Endothelial cell of umbilical vein (primary cell): ENCODE data around the gene PEG3. TPM values are rescaled to one million over a fixed set of nuclear protein-coding genes. Genes with fewer than 3 reads are reported as not detected.

Source experiments
- BruUV-seq: library from RNA; stranded (reverse); fragments of 400-500 nt; replicated peaks from 2 replicates; lab custom pipeline; 2021; lab: Mats Ljungman, UMichigan
- CTCF ChIA-PET: fragments of 300-600, 350-600 bp; sonication (Branson Sonifier 250); formaldehyde crosslinking; loops from one replicate; lab custom pipeline; 2021; ENCODE audit warnings: antibody characterized with exemption, inconsistent platforms; lab: Charles Lee
- POLR2A ChIA-PET: fragments of 300-600, 350-600 bp; sonication (Branson Sonifier 250); formaldehyde crosslinking; loops from one replicate; lab custom pipeline; 2021; ENCODE audit warnings: antibody characterized with exemption, inconsistent platforms; lab: Charles Lee
- DNase-seq: peaks from one replicate; pipeline ENCODE4 v3.0.0-alpha.2; 2011; ENCODE audit warnings: low read depth, low spot score
- FAIRE-seq: peaks from 2 replicates; lab custom pipeline; 2011; peaks lifted over from hg19 to GRCh38; lab: Jason Lieb, UNC
- H2AFZ ChIP-seq: 2 replicates; pipeline ENCODE4 v1.6.0; 2012; ENCODE audit warnings: low read depth, low read length, control low read depth, inconsistent platforms
- H3K27ac ChIP-seq: 2 replicates; pipeline ENCODE4 v1.5.1; 2011; ENCODE audit warnings: low read depth, mild to moderate bottlenecking, control low read depth, low read length, moderate library complexity; ENCODE audit not compliant: insufficient read depth
- H3K27me3 ChIP-seq, 2 experiments: 2 replicates each; pipeline versions ENCODE4 v1.6.0 to v1.6.1; 2011; ENCODE audit warnings: low read length in 2 of 2, mixed read lengths in 1 of 2; ENCODE audit not compliant: control insufficient read depth in 2 of 2, insufficient read depth in 2 of 2
- H3K36me3 ChIP-seq, 2 experiments: 2 replicates in 1 of 2; 3 replicates in 1 of 2; pipeline ENCODE4 v1.5.1; 2011; ENCODE audit warnings: low read length in 2 of 2, mild to moderate bottlenecking in 1 of 2, moderate library complexity in 1 of 2; ENCODE audit not compliant: control insufficient read depth in 2 of 2, insufficient read depth in 2 of 2; ENCODE audit errors: extremely low read depth in 1 of 2
- H3K4me1 ChIP-seq: 3 replicates; pipeline ENCODE4 v1.5.1; 2011; ENCODE audit warnings: mild to moderate bottlenecking, low read length; ENCODE audit not compliant: control insufficient read depth, insufficient read depth; ENCODE audit errors: extremely low read depth
- H3K4me2 ChIP-seq: 2 replicates; pipeline ENCODE4 v1.6.1; 2011; ENCODE audit warnings: low read length, control low read depth, mixed read lengths; ENCODE audit not compliant: insufficient read depth
- H3K4me3 ChIP-seq, 3 experiments: fragments of 200-600 bp in 1 of 3; sonication (generic), shearing (Covaris generic) in 1 of 3; replicated peaks in 1 of 3; 2 replicates each; pipeline ENCODE4 v1.5.1; 2011 to 2016; ENCODE audit warnings: control low read depth in 3 of 3, low read length in 3 of 3, mild to moderate bottlenecking in 2 of 3, inconsistent platforms in 1 of 3, low read depth in 1 of 3, moderate library complexity in 1 of 3; ENCODE audit not compliant: insufficient read depth in 1 of 3
- H3K79me2 ChIP-seq: 2 replicates; pipeline ENCODE4 v1.6.0; 2012; ENCODE audit warnings: low read length, inconsistent platforms; ENCODE audit not compliant: control insufficient read depth, insufficient read depth
- H3K9ac ChIP-seq: replicated peaks from 2 replicates; pipeline ENCODE3; 2011; ENCODE audit warnings: low read length, control low read depth; ENCODE audit not compliant: insufficient read depth; ENCODE audit errors: extremely low read depth
- H3K9me1 ChIP-seq: replicated peaks from 3 replicates; pipeline ENCODE4 v1.6.0; 2011; ENCODE audit warnings: mild to moderate bottlenecking, low read length; ENCODE audit not compliant: control insufficient read depth, insufficient read depth; ENCODE audit errors: extremely low read depth
- H3K9me3 ChIP-seq: replicated peaks from 2 replicates; pipeline ENCODE4 v1.5.1; 2012; ENCODE audit warnings: low read length, inconsistent platforms; ENCODE audit not compliant: control insufficient read depth, insufficient read depth
- H4K20me1 ChIP-seq: replicated peaks from 2 replicates; pipeline ENCODE3; 2011; ENCODE audit warnings: mild to moderate bottlenecking, low read length; ENCODE audit not compliant: control insufficient read depth, insufficient read depth; ENCODE audit errors: extremely low read depth
- CTCF ChIP-seq, 2 donors: IDR thresholded peaks; 1 replicate in 1 of 2; 2 replicates in 1 of 2; pipeline ENCODE4 v1.5.1; 2011; ENCODE audit warnings: low read length in 2 of 2, mild to moderate bottlenecking in 2 of 2, moderate library complexity in 2 of 2, control low read depth in 1 of 2, inconsistent platforms in 1 of 2, low read depth in 1 of 2; ENCODE audit not compliant: insufficient read depth in 1 of 2; ENCODE audit errors: extremely low read depth in 1 of 2
- EZH2 ChIP-seq: IDR thresholded peaks from 2 replicates; pipeline ENCODE4 v1.6.1; 2012; ENCODE audit warnings: borderline replicate concordance, low read depth, mild to moderate bottlenecking, moderate library complexity, low read length, inconsistent platforms; ENCODE audit not compliant: severe bottlenecking
- FOS ChIP-seq: IDR thresholded peaks from 2 replicates; pipeline ENCODE4 v1.6.1; 2011; ENCODE audit warnings: mild to moderate bottlenecking, low read length, moderate library complexity, borderline replicate concordance; ENCODE audit not compliant: insufficient read depth
- GATA2 ChIP-seq: IDR thresholded peaks from 2 replicates; pipeline ENCODE4 v1.7.0; 2011; ENCODE audit warnings: low read depth, mild to moderate bottlenecking, moderate library complexity, mixed read lengths, low read length; ENCODE audit not compliant: insufficient read length, insufficient read depth
- JUN ChIP-seq: IDR thresholded peaks from 2 replicates; pipeline ENCODE4 v1.6.1; 2011; ENCODE audit warnings: borderline replicate concordance, low read depth; ENCODE audit not compliant: insufficient read length, insufficient read depth
- MYC ChIP-seq: IDR thresholded peaks from one replicate; pipeline ENCODE4 v1.6.1; 2011; ENCODE audit warnings: mild to moderate bottlenecking, low read depth, low read length
- POLR2A ChIP-seq: IDR thresholded peaks from 2 replicates; pipeline ENCODE4 v1.6.1; 2012; ENCODE audit warnings: low read depth, mild to moderate bottlenecking, control low read depth, low read length
- POLR2AphosphoS5 ChIP-seq: IDR thresholded peaks from 2 replicates; pipeline ENCODE4 v1.6.1; 2012; ENCODE audit warnings: low read depth, mild to moderate bottlenecking, control low read depth, low read length, moderate library complexity; ENCODE audit not compliant: insufficient read depth
- dilution Hi-C: fragments of 300-500 bp; cut with MboI; formaldehyde crosslinking; loops from one replicate; pipeline ENCODE4 v1.15.0; 2019; ENCODE audit warnings: low sequenced_read_pairs; ENCODE audit not compliant: extremely low pct_ligation_motif_present
- intact Hi-C: fragments of 100-400 bp; cut with micrococcal nuclease; formaldehyde crosslinking; loops from one replicate; pipeline ENCODE4 v1.10.0; 2022
- polyA plus RNA-seq, 4 experiments: library from polyadenylated mRNA; depleted of rRNA in 3 of 4; stranded (reverse) in 3 of 4; unstranded in 1 of 4; fragments of >200 nt; gene quantifications; 2 replicates each; pipeline versions ENCODE4 v1.2.1 to v1.2.3, GENCODE V29; 2011 to 2012; ENCODE audit warnings: missing spikeins in 1 of 4
- total RNA-seq: library from RNA; stranded (reverse); gene quantifications from 2 replicates; pipeline ENCODE4 v1.2.3, GENCODE V29; 2021
- TF ChIP-seq, protein P1 (sequence below): IDR thresholded peaks from 2 replicates; pipeline ENCODE4 v1.6.1; 2011; ENCODE audit not compliant: insufficient read depth, insufficient read length

Gene PEG3
- total and polyA plus RNA-seq, 2 donors (not counting 3 experiments of a cell fraction or from before 2014, with no cell fraction given): 0.27 TPM; not detected in 1

- Histone ChIP-seq H3K27ac (no peak overlapping the region), H3K36me3 (no peaks in the 10 kb centered on the region), H3K4me3 (no peak overlapping the region), H3K9ac (no peak overlapping the region), H3K27me3 (no peaks in the 10 kb centered on the region), H3K79me2 (no peaks in the 10 kb centered on the region), H4K20me1 (no peaks in the 10 kb centered on the region), H3K4me1 (no peaks in the 10 kb centered on the region), H3K9me3 (peaks cover 9% of the 10 kb centered on the region), H3K4me2 (no peak overlapping the region), H2AFZ (no peak overlapping the region), H3K9me1 (no peaks in the 10 kb centered on the region)
- ChIA-PET POLR2A (no interaction called here), CTCF (no interaction called here)
- TF ChIP-seq FOS (no peak), POLR2A (no peak), GATA2 (no peak), JUN (no peak), MYC (no peak), POLR2AphosphoS5 (no peak), EZH2 (no peak), CTCF (IDR thresholded peaks at IDR 0.05; ENCODE audit: extremely low read depth in 1 of 2, insufficient read depth in 1 of 2, low read depth in 1 of 2, low read length in 2 of 2) (no peak)
- TF ChIP-seq, protein P1, sequence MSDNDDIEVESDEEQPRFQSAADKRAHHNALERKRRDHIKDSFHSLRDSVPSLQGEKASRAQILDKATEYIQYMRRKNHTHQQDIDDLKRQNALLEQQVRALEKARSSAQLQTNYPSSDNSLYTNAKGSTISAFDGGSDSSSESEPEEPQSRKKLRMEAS: no peak
- DNase-seq: no peak
- no peak for FAIRE-seq
- intact Hi-C loops: no loop called here
- dilution Hi-C loops: no loop called here
- BruUV-seq: no TSS peak
Observed at GRCh38 chr19:56827708-56828107, 12.8 kb downstream of the PEG3 start.
